GM19468 (cell line): ENCODE data around the gene PRKG1.

ENCODE experiments used
- ATAC-seq: cut with Tn5 transposase; IDR thresholded peaks from one replicate; pipeline ENCODE4 v1.9.1; 2021; ENCODE audit warnings: mild to moderate bottlenecking, moderate library complexity, moderate number of reproducible peaks; ENCODE audit not compliant: unreplicated experiment; ENCODE audit errors: extremely low read depth

PRKG1 gene

DNA sequence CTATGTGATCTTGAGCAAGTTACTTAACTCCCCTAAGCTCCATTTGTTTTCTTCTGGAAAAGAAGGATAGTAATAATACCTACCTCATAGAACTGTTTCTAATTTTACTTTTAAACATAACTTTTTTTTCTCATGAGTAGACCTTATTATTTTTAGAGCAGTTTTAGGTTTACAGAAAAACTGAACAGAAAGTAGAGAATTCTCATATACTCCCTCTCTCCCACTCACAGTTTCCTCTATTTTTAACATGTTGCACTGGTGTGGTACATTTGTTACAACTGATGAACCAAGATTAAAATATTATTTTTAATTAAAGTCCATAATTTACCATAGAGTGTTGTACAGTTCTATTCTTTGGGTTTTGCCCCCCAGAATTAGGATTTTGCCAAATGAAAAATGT is 846.4 kb downstream of the PRKG1 start:
- ATAC-seq, result no peak

GRCh38 chr10:51924359-51924758 is 850.1 kb downstream of the PRKG1 start:
- ATAC-seq, result no peak

GRCh38 chr10:51926337-51926736 is 852.0 kb downstream of the PRKG1 start:
- no peak for ATAC-seq

GRCh38 chr10:51928162-51928561 is 853.9 kb downstream of the PRKG1 start:
- no peak for ATAC-seq

- ATAC-seq, result no peak
Observed at GRCh38 chr10:51932530-51932929, 858.2 kb downstream of the PRKG1 start.

GRCh38 chr10:51934373-51934772 is 860.1 kb downstream of the PRKG1 start:
- ATAC-seq, result no peak

GRCh38 chr10:51935341-51935740 is 861.1 kb downstream of the PRKG1 start:
- no peak for ATAC-seq

GRCh38 chr10:51937308-51938140 is 863.2 kb downstream of the PRKG1 start:
- ATAC-seq, result no peak

GRCh38 chr10:51950371-51950995 is 876.2 kb downstream of the PRKG1 start:
- no peak for ATAC-seq

GRCh38 chr10:51950996-51951555 is 876.8 kb downstream of the PRKG1 start:
- no peak for ATAC-seq

- ATAC-seq, result no peak
Observed at GRCh38 chr10:51951601-51952000, 877.3 kb downstream of the PRKG1 start.

DNA sequence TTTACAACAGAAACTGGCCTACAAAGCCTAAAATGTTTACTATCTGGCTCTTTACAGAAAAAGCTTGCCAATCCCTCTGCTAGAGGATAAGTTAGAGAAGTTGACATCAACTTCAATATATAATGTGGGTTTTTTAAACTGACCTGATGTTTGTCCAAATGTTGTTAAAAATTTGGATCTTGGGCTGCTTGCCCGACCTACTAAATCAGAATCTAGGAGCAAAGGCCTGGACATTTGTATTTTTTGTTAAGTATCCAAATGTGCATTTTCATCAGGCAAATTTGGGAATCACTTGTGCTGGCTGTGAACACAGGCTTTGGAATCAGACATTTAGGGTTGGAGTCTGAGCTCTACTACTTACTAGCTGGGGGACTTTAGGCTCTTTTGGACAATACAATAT is 877.8 kb downstream of the PRKG1 start:
- no peak for ATAC-seq

GRCh38 chr10:51955696-51956095 is 881.4 kb downstream of the PRKG1 start:
- no peak for ATAC-seq

DNA sequence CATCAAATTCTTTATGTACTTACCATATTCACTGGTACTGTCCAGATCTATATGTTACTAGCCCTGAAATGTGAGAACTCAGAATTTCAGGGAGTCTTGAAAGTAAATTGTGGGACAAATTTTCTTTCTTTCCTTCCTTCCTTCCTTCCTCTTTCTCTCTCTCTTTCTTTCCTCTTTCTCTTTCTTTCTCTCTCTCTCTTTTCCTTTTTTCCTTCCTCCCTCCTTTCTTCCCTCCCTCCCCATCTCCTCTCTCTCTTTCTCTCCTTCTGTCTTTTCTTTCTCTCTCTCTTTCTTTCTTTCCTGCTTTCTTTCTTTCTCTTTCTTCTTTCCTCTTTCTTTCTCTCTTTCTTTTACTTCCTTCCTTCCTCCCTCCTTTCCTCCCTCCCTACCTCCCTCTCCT is 882.5 kb downstream of the PRKG1 start:
- no peak for ATAC-seq

DNA sequence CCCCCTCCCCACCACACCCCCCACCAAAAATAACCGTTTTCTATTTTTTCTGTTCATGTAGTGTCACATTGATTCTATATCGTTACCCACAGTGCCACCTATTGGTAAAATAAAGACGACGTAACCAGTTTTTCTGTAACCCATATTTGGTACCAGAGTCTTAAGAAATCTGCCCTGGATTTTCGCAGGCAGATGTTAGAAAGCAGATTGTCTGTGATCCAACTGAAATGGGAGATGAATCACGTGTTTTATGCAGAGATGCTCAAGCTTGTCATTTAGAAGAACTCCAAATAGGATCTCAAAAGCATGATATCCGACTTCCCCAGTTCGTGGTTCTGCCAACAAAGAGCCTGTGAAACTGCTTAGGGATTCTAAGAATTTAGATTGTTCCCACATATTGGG is 886.2 kb downstream of the PRKG1 start:
- no peak for ATAC-seq

DNA sequence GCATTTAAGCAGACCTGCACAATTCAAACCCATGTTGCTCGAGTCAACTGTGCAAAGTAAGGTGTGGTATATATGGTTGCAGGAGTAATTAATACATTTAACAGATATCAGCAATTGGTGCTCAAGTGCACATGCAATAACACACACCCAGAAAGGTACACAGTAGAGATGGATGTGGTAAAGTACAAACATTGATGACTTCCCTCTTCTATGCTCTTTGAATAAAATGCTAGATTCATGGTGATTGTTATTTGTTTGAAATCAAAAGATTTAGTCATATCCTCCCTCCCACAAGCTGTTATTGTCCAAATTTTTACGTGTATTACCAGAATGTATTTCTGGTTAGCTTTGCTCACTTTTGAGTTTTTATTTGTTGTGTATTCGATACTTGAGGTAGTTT is 887.1 kb downstream of the PRKG1 start:
- no peak for ATAC-seq

GRCh38 chr10:51964630-51965029 is 890.3 kb downstream of the PRKG1 start:
- no peak for ATAC-seq

DNA sequence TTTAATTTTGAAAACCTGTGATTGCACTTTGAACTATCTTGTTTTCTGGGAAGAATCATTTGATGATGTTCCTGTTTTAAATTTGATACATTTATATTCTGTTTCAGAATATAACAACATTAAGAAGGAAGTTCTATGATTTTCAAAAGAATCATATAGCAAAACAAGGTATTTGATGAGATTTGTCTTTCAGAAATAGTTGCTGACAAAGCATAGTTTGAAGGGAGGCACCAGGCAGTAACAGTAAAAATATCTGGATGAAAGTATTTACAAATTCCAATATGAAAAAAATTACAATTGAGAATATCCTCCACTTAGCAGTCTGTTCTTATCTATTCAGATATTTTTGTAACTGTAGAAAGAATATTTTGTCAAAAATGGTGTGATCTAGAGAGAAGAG is 891.2 kb downstream of the PRKG1 start:
- ATAC-seq, result no peak

- no peak for ATAC-seq
Observed at GRCh38 chr10:51972733-51973346, 898.6 kb downstream of the PRKG1 start.

- ATAC-seq, result no peak
Observed at GRCh38 chr10:51980752-51981151, 906.5 kb downstream of the PRKG1 start.

GRCh38 chr10:51981731-51982130 is 907.4 kb downstream of the PRKG1 start:
- ATAC-seq, result no peak
